ENCODE results near the gene SEC24B. TPM values are rescaled to one million over a fixed set of nuclear protein-coding genes. Genes with fewer than 3 reads are reported as not detected.
A peak's percentile ranks its signal among the peaks of the same experiment; 100 is the strongest.

Gene SEC24B
- total and polyA plus RNA-seq, 10 of the 15 experiments (the other 5 are each of a cell fraction or from before 2014, with no cell fraction given) = 6.4 to 43.2 (median 16.0) TPM

DNA sequence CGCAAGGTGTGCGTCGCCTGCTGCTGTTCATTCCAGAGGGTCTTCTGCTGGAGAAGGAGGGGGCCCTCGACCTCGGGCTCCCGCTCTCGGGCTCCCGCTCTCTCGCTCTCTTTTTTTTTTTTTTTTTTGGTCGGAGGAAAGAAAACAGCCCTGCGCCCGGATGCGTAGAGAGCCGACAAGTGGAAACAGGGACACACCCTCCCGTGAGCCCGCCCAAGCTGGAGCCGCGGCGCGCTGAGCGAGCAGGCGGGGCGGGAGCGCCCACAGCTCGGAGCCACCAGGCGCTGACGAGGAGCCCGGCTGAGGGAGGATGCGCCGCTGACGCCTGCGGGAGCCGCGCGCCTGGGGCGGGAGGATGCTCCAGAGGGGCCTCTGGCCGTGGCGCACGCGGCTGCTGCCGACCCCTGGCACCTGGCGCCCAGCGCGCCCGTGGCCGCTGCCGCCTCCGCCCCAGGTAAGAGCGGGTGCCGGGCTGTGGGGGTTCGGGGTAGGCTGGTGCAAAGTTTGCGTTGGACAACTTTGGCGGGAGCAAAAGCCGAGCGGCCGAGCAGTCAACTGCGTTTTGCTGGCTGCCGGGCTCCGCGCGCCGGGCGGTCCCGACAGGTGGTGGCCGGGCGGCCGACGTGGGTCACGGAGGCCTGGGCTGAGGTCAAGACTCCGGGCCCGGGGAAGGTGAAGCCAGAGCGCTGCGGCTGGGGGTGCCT, 126.5 kb downstream of the SEC24B start, which contains the start of gene MCUB (continued):
- no peak for TF ChIP-seq CREM (IDR thresholded peaks at IDR 0.05; ENCODE audit: low read depth)

DNA sequence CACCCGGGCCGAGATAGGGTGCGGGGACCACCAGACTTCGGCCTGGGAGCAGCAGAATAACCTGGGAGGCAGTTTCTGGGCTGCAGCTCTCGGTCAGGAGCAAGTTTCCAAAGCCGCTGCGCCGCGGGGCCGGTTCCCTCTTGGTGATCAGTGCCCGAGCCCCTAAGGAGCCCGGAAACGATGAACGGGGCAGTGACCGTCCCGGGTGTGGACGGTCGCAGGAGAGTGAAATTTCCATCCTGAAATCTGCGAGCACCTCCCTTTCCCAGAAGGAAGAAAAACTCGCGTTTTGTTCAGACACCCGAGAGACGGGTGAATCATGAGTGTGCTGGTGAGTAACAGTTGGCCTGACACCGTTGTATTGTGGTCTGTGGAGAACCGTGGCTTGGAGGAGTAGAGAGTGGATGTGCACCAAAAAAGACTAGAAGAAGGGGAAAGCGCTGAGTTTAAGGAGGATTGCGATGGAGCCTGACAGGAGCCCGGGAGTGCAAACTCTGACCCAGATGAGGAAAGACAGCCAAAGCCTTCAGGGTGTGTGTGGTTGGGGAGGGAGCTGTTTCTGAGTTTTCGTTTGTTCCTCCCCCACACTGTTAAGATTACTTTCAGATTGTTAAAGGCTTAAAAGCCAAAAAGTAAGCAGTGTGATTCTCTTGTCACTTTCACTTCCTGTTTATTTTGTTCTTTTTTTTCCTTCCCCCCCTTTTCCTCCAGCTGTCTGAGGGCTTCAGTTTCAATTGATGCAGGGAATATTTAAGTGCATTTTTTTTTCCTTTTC, 127.3 kb downstream of the SEC24B start:
- Histone ChIP-seq H3K4me1 (ENCODE audit: control insufficient read depth, insufficient read depth, low read length) (peaks cover 3% of the 10 kb centered on the region; the same call in 1 of the 2 replicates), H3K27ac (ENCODE audit: control insufficient read depth, insufficient read depth) (peak overlapping the region; percentile 87), H3K36me3 (ENCODE audit: control insufficient read depth in 2 of 2, insufficient read depth in 2 of 2, low read length in 1 of 2) (no peaks in the 10 kb centered on the region), H3K4me2 (ENCODE audit: control insufficient read depth, insufficient read depth) (peak overlapping the region; percentile 70), H4K20me1 (ENCODE audit: control insufficient read depth, insufficient read depth) (no peaks in the 10 kb centered on the region; the same call in 1 of the 2 replicates), H3K9me3 (replicated peaks; ENCODE audit: control insufficient read depth, insufficient read depth, low read length) (no peaks in the 10 kb centered on the region; the same call in 2 of the 3 replicates), H3K4me3 (peak overlapping the region; percentile 85), H3K27me3 (replicated peaks in 1 of 2; ENCODE audit: control insufficient read depth in 2 of 2, insufficient read depth in 2 of 2, low read length in 1 of 2) (no peaks in the 10 kb centered on the region), H3K9ac (ENCODE audit: control insufficient read depth, insufficient read depth, low read length) (peak overlapping the region; percentile 87), H2AFZ (ENCODE audit: control insufficient read depth, low read depth, low read length) (peak overlapping the region; percentile 61), H3K79me2 (ENCODE audit: control insufficient read depth, insufficient read depth, low read length) (peaks cover 20% of the 10 kb centered on the region)
- intact Hi-C loops (cut with micrococcal nuclease; ENCODE audit: unreplicated experiment) (loop anchor here (2.0 to 10.0 kb wide), 7 partner anchors 28 to 634 kb away; partner anchors contain the start of genes CASP6, ELOVL6, GAR1 and SEC24B), in situ Hi-C loops (cut with MboI) (no loop called here)
- ATAC-seq (peak; percentile 75), FAIRE-seq (peak; percentile 99), DNase-seq (ENCODE audit: low read depth, low spot score) (peak; percentile 80)
- no TSS peak for BruUV-seq (replicated peaks)
- RAD21 ChIA-PET (ENCODE audit: unreplicated experiment) = interaction anchor here (0.8 to 1.8 kb wide), 6 partner anchors 11 to 169 kb away, joined by 3 to 7 read pairs (median 4); partner anchors contain the start of genes CASP6 and PLA2G12A
- CTCF ChIA-PET = interaction anchor here (0.6 to 1.4 kb wide), 6 partner anchors 14 to 489 kb away, joined by 3 to 4 read pairs (median 3); no protein-coding TSS in a partner anchor
- SMC1A ChIA-PET (ENCODE audit: uncharacterized antibody, unreplicated experiment) = interaction anchor here (0.7 to 2.2 kb wide), 12 partner anchors 11 to 257 kb away, joined by 3 to 7 read pairs (median 3); partner anchors contain the start of gene CASP6
- POLR2A ChIA-PET = interaction anchor here (0.5 to 2.7 kb wide), 4 partner anchors 124 to 628 kb away, joined by 3 to 9 read pairs (median 8); partner anchors contain the start of gene SEC24B
- WGBS (ENCODE audit: insufficient coverage, insufficient replicate concordance, low lambda C conversion rate, missing lambda C conversion rate) = 1% methylated on average over 26 of the region's 29 CpGs
- TF ChIP-seq BACH1 (IDR thresholded peaks at IDR 0.05; ENCODE audit: borderline replicate concordance) (peak; percentile 56; the same call in 1 of the 2 replicates), CREM (IDR thresholded peaks at IDR 0.05; ENCODE audit: low read depth) (peak; percentile 60; the same call in 1 of the 2 replicates), SMAD1 (IDR thresholded peaks at IDR 0.05; ENCODE audit: low read depth, partially characterized antibody) (peak; percentile 54), NBN (IDR thresholded peaks at IDR 0.05) (peak; percentile 94), TAF1 (IDR thresholded peaks at IDR 0.05; ENCODE audit: borderline replicate concordance, low read depth, low read length) (peak; percentile 64; the same call in 1 of the 2 replicates), IKZF1 (conservative IDR thresholded peaks at IDR 0.05) (peak; percentile 92), ZNF384 (IDR thresholded peaks at IDR 0.05; ENCODE audit: borderline replicate concordance, low read depth, low read length) (peak; percentile 94), MEF2B (IDR thresholded peaks at IDR 0.05; ENCODE audit: partially characterized antibody, poor library complexity, severe bottlenecking) (peak; percentile 62), SP1 (IDR thresholded peaks at IDR 0.05; ENCODE audit: low read depth, low read length) (no peak), PML (IDR thresholded peaks at IDR 0.05; ENCODE audit: low read length) (peak; percentile 29; the same call in 1 of the 2 replicates), ZNF274 (IDR thresholded peaks at IDR 0.05; ENCODE audit: insufficient read depth, insufficient read length) (no peak), MTA3 (IDR thresholded peaks at IDR 0.05; ENCODE audit: borderline replicate concordance, low read length) (peak; percentile 78; the same call in 1 of the 2 replicates), POLR2A (IDR thresholded peaks at IDR 0.05; ENCODE audit: low read depth, low read length) (peak; percentile 60), RCOR1 (conservative IDR thresholded peaks at IDR 0.05; ENCODE audit: low read depth, low read length) (peak; percentile 71; the same call in 1 of the 2 replicates), IRF4 (IDR thresholded peaks at IDR 0.05; ENCODE audit: low read depth, low read length) (peak; percentile 90)
- TF ChIP-seq, protein P1, sequence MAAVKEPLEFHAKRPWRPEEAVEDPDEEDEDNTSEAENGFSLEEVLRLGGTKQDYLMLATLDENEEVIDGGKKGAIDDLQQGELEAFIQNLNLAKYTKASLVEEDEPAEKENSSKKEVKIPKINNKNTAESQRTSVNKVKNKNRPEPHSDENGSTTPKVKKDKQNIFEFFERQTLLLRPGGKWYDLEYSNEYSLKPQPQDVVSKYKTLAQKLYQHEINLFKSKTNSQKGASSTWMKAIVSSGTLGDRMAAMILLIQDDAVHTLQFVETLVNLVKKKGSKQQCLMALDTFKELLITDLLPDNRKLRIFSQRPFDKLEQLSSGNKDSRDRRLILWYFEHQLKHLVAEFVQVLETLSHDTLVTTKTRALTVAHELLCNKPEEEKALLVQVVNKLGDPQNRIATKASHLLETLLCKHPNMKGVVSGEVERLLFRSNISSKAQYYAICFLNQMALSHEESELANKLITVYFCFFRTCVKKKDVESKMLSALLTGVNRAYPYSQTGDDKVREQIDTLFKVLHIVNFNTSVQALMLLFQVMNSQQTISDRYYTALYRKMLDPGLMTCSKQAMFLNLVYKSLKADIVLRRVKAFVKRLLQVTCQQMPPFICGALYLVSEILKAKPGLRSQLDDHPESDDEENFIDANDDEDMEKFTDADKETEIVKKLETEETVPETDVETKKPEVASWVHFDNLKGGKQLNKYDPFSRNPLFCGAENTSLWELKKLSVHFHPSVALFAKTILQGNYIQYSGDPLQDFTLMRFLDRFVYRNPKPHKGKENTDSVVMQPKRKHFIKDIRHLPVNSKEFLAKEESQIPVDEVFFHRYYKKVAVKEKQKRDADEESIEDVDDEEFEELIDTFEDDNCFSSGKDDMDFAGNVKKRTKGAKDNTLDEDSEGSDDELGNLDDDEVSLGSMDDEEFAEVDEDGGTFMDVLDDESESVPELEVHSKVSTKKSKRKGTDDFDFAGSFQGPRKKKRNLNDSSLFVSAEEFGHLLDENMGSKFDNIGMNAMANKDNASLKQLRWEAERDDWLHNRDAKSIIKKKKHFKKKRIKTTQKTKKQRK (IDR thresholded peaks at IDR 0.05; ENCODE audit: low read depth, low read length) = no peak
- TF ChIP-seq, protein P2, sequence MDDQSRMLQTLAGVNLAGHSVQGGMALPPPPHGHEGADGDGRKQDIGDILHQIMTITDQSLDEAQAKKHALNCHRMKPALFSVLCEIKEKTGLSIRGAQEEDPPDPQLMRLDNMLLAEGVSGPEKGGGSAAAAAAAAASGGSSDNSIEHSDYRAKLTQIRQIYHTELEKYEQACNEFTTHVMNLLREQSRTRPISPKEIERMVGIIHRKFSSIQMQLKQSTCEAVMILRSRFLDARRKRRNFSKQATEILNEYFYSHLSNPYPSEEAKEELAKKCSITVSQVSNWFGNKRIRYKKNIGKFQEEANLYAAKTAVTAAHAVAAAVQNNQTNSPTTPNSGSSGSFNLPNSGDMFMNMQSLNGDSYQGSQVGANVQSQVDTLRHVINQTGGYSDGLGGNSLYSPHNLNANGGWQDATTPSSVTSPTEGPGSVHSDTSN (IDR thresholded peaks at IDR 0.05; ENCODE audit: insufficient replicate concordance, low read depth, low read length) = no peak
